Neural cell (in vitro differentiated cells): ENCODE data around the gene IL12RB1.

ENCODE experiments used
- EZH2 ChIP-seq: fragments of 200-600, 300-800 bp; shearing (Covaris generic), sonication (generic); IDR thresholded peaks from 2 replicates; pipeline ENCODE4 v1.6.1; 2014; ENCODE audit warnings: antibody characterized with exemption, low read length, borderline replicate concordance, mild to moderate bottlenecking; ENCODE audit not compliant: insufficient read depth, poor library complexity, severe bottlenecking
- MXI1 ChIP-seq: fragments of 450-650 bp; conservative IDR thresholded peaks from 2 replicates; pipeline ENCODE4 v1.6.1; 2014; ENCODE audit warnings: antibody characterized with exemption, mild to moderate bottlenecking; ENCODE audit not compliant: poor library complexity, severe bottlenecking
- POLR2AphosphoS5 ChIP-seq: IDR thresholded peaks from 2 replicates; pipeline ENCODE4 v1.6.1; 2012
- TAF1 ChIP-seq: IDR thresholded peaks from 2 replicates; pipeline ENCODE4 v1.6.1; 2012; ENCODE audit warnings: low read depth
- TF ChIP-seq, protein P1 (sequence below): fragments of 450-650 bp; IDR thresholded peaks from 2 replicates; pipeline ENCODE4 v1.5.1; 2014; ENCODE audit warnings: antibody characterized with exemption, mild to moderate bottlenecking, moderate library complexity; ENCODE audit not compliant: poor library complexity, severe bottlenecking

DNA sequence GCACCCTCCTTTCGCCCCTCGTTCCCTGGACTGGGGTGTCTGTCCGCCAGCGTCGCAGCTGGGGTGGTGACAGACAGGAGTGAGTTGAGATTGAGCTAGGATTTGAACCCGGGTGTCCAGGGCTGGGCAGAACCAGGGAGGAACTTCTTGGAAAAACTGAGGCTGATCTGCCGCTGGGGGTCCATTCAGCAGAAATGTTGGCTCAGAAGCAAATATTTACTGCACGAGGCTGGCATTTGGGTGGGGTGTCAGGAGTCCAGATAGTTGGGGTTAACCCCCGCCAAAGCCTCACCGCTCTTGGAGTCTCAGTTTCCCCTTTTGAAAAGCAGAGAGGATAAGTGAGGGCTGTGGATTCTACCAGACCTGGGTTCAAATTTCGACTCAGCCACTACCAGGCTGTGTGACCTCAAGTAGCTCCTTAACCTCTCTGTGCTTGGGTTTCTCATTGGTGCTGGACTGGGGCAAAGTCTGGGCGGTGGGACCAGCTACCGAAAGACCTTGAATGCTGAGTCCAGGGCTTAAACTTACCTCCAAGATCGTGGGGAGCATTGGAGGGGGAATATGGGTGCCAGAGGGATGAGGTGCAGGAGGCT is 31.8 kb upstream of the IL12RB1 start:
- TF ChIP-seq TAF1 (no peak), POLR2AphosphoS5 (no peak), EZH2 (no peak), MXI1 (no peak)
- TF ChIP-seq, protein P1, sequence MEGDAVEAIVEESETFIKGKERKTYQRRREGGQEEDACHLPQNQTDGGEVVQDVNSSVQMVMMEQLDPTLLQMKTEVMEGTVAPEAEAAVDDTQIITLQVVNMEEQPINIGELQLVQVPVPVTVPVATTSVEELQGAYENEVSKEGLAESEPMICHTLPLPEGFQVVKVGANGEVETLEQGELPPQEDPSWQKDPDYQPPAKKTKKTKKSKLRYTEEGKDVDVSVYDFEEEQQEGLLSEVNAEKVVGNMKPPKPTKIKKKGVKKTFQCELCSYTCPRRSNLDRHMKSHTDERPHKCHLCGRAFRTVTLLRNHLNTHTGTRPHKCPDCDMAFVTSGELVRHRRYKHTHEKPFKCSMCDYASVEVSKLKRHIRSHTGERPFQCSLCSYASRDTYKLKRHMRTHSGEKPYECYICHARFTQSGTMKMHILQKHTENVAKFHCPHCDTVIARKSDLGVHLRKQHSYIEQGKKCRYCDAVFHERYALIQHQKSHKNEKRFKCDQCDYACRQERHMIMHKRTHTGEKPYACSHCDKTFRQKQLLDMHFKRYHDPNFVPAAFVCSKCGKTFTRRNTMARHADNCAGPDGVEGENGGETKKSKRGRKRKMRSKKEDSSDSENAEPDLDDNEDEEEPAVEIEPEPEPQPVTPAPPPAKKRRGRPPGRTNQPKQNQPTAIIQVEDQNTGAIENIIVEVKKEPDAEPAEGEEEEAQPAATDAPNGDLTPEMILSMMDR, result no peak
